ENCODE measurements around the gene ZNF142.

The ZNF142 gene

GRCh38 chr2:218642121-218642656 is 17.2 kb downstream of the ZNF142 start:
- DNase-seq (ENCODE audit: low read depth), result no peak
- no peak overlapping the region for H3K4me3 ChIP-seq (ENCODE audit: control insufficient read depth, low read depth, low read length)
- TF ChIP-seq CTCF (IDR thresholded peaks at IDR 0.05; ENCODE audit: control insufficient read depth, insufficient read depth, low read depth, low read length, missing control alignments), result no peak

- TF ChIP-seq CTCF (IDR thresholded peaks at IDR 0.05; ENCODE audit: control insufficient read depth, insufficient read depth, low read depth, low read length, missing control alignments), result no peak
- DNase-seq (ENCODE audit: low read depth), result no peak
- no peak overlapping the region for H3K4me3 ChIP-seq (ENCODE audit: control insufficient read depth, low read depth, low read length)
These were observed 21.1 kb downstream of the ZNF142 start for GRCh38 chr2:218638372-218638771.

GRCh38 chr2:218635719-218636118 is 23.7 kb downstream of the ZNF142 start:
- TF ChIP-seq CTCF (IDR thresholded peaks at IDR 0.05; ENCODE audit: control insufficient read depth, insufficient read depth, low read depth, low read length, missing control alignments), result no peak
- DNase-seq (ENCODE audit: low read depth), result no peak
- H3K4me3 ChIP-seq (ENCODE audit: control insufficient read depth, low read depth, low read length), result no peak overlapping the region

- TF ChIP-seq CTCF (IDR thresholded peaks at IDR 0.05; ENCODE audit: control insufficient read depth, insufficient read depth, low read depth, low read length, missing control alignments), result no peak
- DNase-seq (ENCODE audit: low read depth), result no peak
- H3K4me3 ChIP-seq (ENCODE audit: control insufficient read depth, low read depth, low read length), result no peak overlapping the region
These were observed 27.6 kb downstream of the ZNF142 start for GRCh38 chr2:218631837-218632236.

- no peak for DNase-seq (ENCODE audit: low read depth)
- no peak overlapping the region for H3K4me3 ChIP-seq (ENCODE audit: control insufficient read depth, low read depth, low read length)
- no peak for TF ChIP-seq CTCF (IDR thresholded peaks at IDR 0.05; ENCODE audit: control insufficient read depth, insufficient read depth, low read depth, low read length, missing control alignments)
These were observed 31.5 kb downstream of the ZNF142 start for GRCh38 chr2:218627939-218628338.

- no peak for TF ChIP-seq CTCF (IDR thresholded peaks at IDR 0.05; ENCODE audit: control insufficient read depth, insufficient read depth, low read depth, low read length, missing control alignments)
- DNase-seq (ENCODE audit: low read depth), result no peak
- H3K4me3 ChIP-seq (ENCODE audit: control insufficient read depth, low read depth, low read length), result no peak overlapping the region
These were observed 33.1 kb downstream of the ZNF142 start for GRCh38 chr2:218626369-218626768.

GRCh38 chr2:218623366-218623705 is 36.1 kb downstream of the ZNF142 start:
- no peak for DNase-seq (ENCODE audit: low read depth)

More at GRCh38 chr2:218623366-218623705, 36.1 kb downstream of the ZNF142 start:
- no peak for TF ChIP-seq CTCF (IDR thresholded peaks at IDR 0.05; ENCODE audit: control insufficient read depth, insufficient read depth, low read depth, low read length, missing control alignments)
- H3K4me3 ChIP-seq (ENCODE audit: control insufficient read depth, low read depth, low read length), result no peak overlapping the region
